Pancreas (tissue), 10 donors: ENCODE results near the gene CRAMP1. TPM values are rescaled to one million over a fixed set of nuclear protein-coding genes. Genes with fewer than 3 reads are reported as not detected.
A peak's percentile ranks its signal among the peaks of the same experiment; 100 is the strongest.
"Not testable (repeated sequence)": the region's sequence is repeated elsewhere in the genome, so short reads cannot be mapped to it uniquely, and the experiment has no call there.

ENCODE experiments used
- ATAC-seq, 4 donors: fragments of 200-7000 bp; cut with Tn5 transposase; one replicate each; pipeline versions ENCODE4 v1.8.0 to v1.9.1; 2020; ENCODE audit warnings: mild to moderate bottlenecking in 4 of 4, moderate library complexity in 4 of 4
- DNase-seq, 6 donors: peaks; one replicate each; pipeline ENCODE4 v3.0.0-alpha.2; 2020
- FAIRE-seq: peaks from 2 replicates; lab custom pipeline; 2012; peaks lifted over from hg19 to GRCh38; lab: Jason Lieb, UNC
- H3K27ac ChIP-seq, 4 donors: fragments of 200-600 bp; sonication (generic); 1 replicate in 3 of 4; 2 replicates in 1 of 4; pipeline versions ENCODE4 v1.5.0 to v1.8.0; 2020
- H3K27me3 ChIP-seq, 4 donors: fragments of 200-600 bp; one replicate each; pipeline ENCODE4 v1.8.0; 2021
- H3K36me3 ChIP-seq, 3 donors: fragments of 200-600 bp; sonication (generic) in 1 of 3; one replicate each; pipeline versions ENCODE4 v1.5.0 to v1.8.0; 2020 to 2021
- H3K4me1 ChIP-seq, 3 donors: fragments of 200-600 bp; one replicate each; pipeline ENCODE4 v1.8.0; 2021
- H3K4me3 ChIP-seq, 4 donors: fragments of 200-600 bp; sonication (generic) in 2 of 4; one replicate each; pipeline versions ENCODE4 v1.5.0 to v1.8.0; 2020 to 2021
- H3K9me3 ChIP-seq, 4 donors: fragments of 200-600 bp; one replicate each; pipeline ENCODE4 v1.8.0; 2021
- CTCF ChIP-seq, 4 donors: fragments of 200-600 bp; sonication (generic) in 3 of 4; IDR thresholded peaks; one replicate each; pipeline versions ENCODE4 v1.5.0 to v1.8.0; 2021; ENCODE audit warnings: antibody characterized with exemption in 4 of 4
- WGBS, 2 donors: extraction: QIAGEN DNeasy Blood & Tissue Kit; methylation state at CpG; one replicate each; pipeline ENCODE4 v1.1.7; 2013; 5-methylcytosine and 5-hydroxymethylcytosine counted together
- intact Hi-C, 3 donors: fragments of 100-400 bp; cut with DNase I; formaldehyde crosslinking; loops; one replicate each; pipeline versions ENCODE4 v1.11.1 to v1.14.2; 2022
- polyA plus RNA-seq, 2 donors: library from polyadenylated mRNA; stranded (reverse); fragments of 200-250 nt; gene quantifications; one replicate each; pipeline ENCODE4 v1.2.3, GENCODE V29; 2013
- total RNA-seq, 6 donors: library from RNA; stranded (reverse); fragmentation: NEBNext Ultra II Directional in 4 of 6; extraction: Animal tissue kit (Norgen Biotek cat#: 25700) in 4 of 6; gene quantifications; one replicate each; pipeline versions ENCODE4 v1.2.1 to v1.2.4, GENCODE V29; 2021 to 2023
- donor health status: healthy with polysubstance abuse.
- donor health status: DM: no; HTN: no; CAD: no; lungs with moderate emphysema.
- donor health status: DM: no; HTN: no; CAD: no.
- donor health status: control.
- donor health status: control.
- donor health status: Bipolar disorder and iron deficiency.
- donor health status: DM: yes; HTN: yes; CAD: no.
- donor health status: DM: no; HTN: no; CAD: no.
- donor health status: DM: no; HTN: no; CAD: no.
- donor health status: DM: yes; HTN: yes; CAD: no.

Gene CRAMP1
- total and polyA plus RNA-seq, 8 donors: 4.6 to 16.2 (median 7.2) TPM

GRCh38 chr16:1696863-1697262, 84.7 kb downstream of the CRAMP1 start:
- DNase-seq: no peak
- FAIRE-seq: no peak
- no peaks in the 10 kb centered on the region for H3K4me1 ChIP-seq
- H3K4me3 ChIP-seq: no peak overlapping the region
- no peaks in the 10 kb centered on the region for H3K27me3 ChIP-seq
- no peak overlapping the region for H3K27ac ChIP-seq
- H3K36me3 ChIP-seq: peaks cover 5 to 54% (median 18%) of the 10 kb centered on the region in 3 donors
- 97 to 99% methylated on average over 5 of the region's 5 CpGs for WGBS, 2 donors
- intact Hi-C loops: no loop called here
- no peak for ATAC-seq
- no peak for TF ChIP-seq CTCF (IDR thresholded peaks at IDR 0.05)
- H3K9me3 ChIP-seq: no peaks in the 10 kb centered on the region

GRCh38 chr16:1698680-1699079, 86.5 kb downstream of the CRAMP1 start:
- no peaks in the 10 kb centered on the region for H3K27me3 ChIP-seq
- peaks cover 0 to 45% (median 7%) of the 10 kb centered on the region in 3 donors for H3K36me3 ChIP-seq
- H3K4me3 ChIP-seq: no peak overlapping the region
- intact Hi-C loops: no loop called here
- no peaks in the 10 kb centered on the region for H3K9me3 ChIP-seq
- H3K27ac ChIP-seq: no peak overlapping the region
- ATAC-seq (no peak), FAIRE-seq (no peak), DNase-seq (no peak)
- H3K4me1 ChIP-seq: no peaks in the 10 kb centered on the region
- TF ChIP-seq CTCF (IDR thresholded peaks at IDR 0.05): no peak
- WGBS, 2 donors: 90 to 91% methylated on average over 10 of the region's 10 CpGs

GRCh38 chr16:1700246-1700645, 88.1 kb downstream of the CRAMP1 start:
- no peaks in the 10 kb centered on the region for H3K27me3 ChIP-seq
- no peak for DNase-seq
- no peaks in the 10 kb centered on the region for H3K9me3 ChIP-seq
- no peaks in the 10 kb centered on the region for H3K4me1 ChIP-seq
- peaks cover 0 to 30% (median 5%) of the 10 kb centered on the region in 3 donors for H3K36me3 ChIP-seq
- no peak for FAIRE-seq
- no peak for TF ChIP-seq CTCF (IDR thresholded peaks at IDR 0.05)
- ATAC-seq: no peak
- intact Hi-C loops: no loop called here
- H3K27ac ChIP-seq: no peak overlapping the region
- H3K4me3 ChIP-seq: no peak overlapping the region
- 83 to 85% methylated on average over 3 of the region's 3 CpGs for whole genome bisulfite sequencing, 2 donors

- Histone ChIP-seq H3K4me1 (no peaks in the 10 kb centered on the region), H3K27ac (no peak overlapping the region), H3K27me3 (no peaks in the 10 kb centered on the region), H3K9me3 (no peaks in the 10 kb centered on the region), H3K36me3 (peaks cover 0 to 30% (median 5%) of the 10 kb centered on the region in 3 donors), H3K4me3 (no peak overlapping the region)
- no peak for FAIRE-seq
- no peak for ATAC-seq
- WGBS, 2 donors: 84 to 89% methylated on average over 6 of the region's 6 CpGs
- intact Hi-C loops: no loop called here
- TF ChIP-seq CTCF (IDR thresholded peaks at IDR 0.05): no peak
- no peak for DNase-seq
Measured at GRCh38 chr16:1701216-1701878, 89.2 kb downstream of the CRAMP1 start.

- Histone ChIP-seq H3K27ac (peak overlapping the region; percentile 84 to 95 (median 90)), H3K4me1 (peaks cover 0 to 12% (median 7%) of the 10 kb centered on the region in 3 donors), H3K4me3 (peak overlapping the region; percentile 63 to 95 (median 86))
- H3K27me3 ChIP-seq, FAIRE-seq, H3K9me3 ChIP-seq, intact Hi-C loops, H3K36me3 ChIP-seq: not testable (repeated sequence)
- WGBS, 2 donors: 0% methylated on average over 16 of the region's 16 CpGs
- DNase-seq: peak in 3 of 6 donors; percentile 15 to 59 (median 46)
- ATAC-seq: peak; percentile 15 to 39 (median 35)
Measured at GRCh38 chr16:1705324-1705687, 93.1 kb downstream of the CRAMP1 start.
